Testis (tissue), 2 donors: ENCODE data around the gene NPM1.

ENCODE experiments used
- POLR2A ChIP-seq: fragments of 450-650 bp; IDR thresholded peaks from one replicate; pipeline ENCODE4 v1.6.1; 2017; ENCODE audit warnings: antibody characterized with exemption, mild to moderate bottlenecking, moderate library complexity
- TF ChIP-seq, protein P1 (sequence below), 3 experiments: fragments of 450-650 bp in 2 of 3; fragments of 200-600 bp in 1 of 3; sonication (generic) in 1 of 3; IDR thresholded peaks; one replicate each; pipeline ENCODE4 v1.5.1; 2016 to 2019; ENCODE audit warnings: antibody characterized with exemption in 3 of 3, mild to moderate bottlenecking in 2 of 3, moderate library complexity in 1 of 3

DNA sequence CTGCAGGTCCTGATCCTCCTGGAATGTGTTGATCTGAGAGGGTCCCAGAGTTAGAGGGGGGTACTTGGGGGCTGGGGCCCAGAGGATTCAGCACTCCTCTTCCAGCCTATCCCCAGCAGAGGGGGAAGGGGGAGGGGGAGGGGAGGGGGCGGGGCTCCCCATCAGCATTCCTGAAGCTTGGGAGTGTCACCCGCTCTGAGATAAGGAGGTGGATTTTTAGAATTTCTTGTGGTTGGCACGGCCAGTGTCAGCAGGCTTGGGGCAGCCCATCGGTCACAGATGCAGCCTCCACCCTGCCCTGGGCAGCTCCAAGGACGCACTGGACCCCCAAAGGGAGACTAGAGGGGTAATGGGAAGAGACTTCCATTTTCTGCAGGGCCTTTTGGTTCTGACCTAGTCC lies 37.1 kb downstream of the NPM1 start:
- TF ChIP-seq, protein P1, sequence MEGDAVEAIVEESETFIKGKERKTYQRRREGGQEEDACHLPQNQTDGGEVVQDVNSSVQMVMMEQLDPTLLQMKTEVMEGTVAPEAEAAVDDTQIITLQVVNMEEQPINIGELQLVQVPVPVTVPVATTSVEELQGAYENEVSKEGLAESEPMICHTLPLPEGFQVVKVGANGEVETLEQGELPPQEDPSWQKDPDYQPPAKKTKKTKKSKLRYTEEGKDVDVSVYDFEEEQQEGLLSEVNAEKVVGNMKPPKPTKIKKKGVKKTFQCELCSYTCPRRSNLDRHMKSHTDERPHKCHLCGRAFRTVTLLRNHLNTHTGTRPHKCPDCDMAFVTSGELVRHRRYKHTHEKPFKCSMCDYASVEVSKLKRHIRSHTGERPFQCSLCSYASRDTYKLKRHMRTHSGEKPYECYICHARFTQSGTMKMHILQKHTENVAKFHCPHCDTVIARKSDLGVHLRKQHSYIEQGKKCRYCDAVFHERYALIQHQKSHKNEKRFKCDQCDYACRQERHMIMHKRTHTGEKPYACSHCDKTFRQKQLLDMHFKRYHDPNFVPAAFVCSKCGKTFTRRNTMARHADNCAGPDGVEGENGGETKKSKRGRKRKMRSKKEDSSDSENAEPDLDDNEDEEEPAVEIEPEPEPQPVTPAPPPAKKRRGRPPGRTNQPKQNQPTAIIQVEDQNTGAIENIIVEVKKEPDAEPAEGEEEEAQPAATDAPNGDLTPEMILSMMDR (IDR thresholded peaks at IDR 0.05) = no peak
- TF ChIP-seq POLR2A = no peak
